ENCODE data around the gene TECPR1. TPM values are rescaled to one million over a fixed set of nuclear protein-coding genes. Genes with fewer than 3 reads are reported as not detected.

Gene TECPR1
- total RNA-seq, 1 experiment from 2014 or later, result 21.5 TPM

DNA sequence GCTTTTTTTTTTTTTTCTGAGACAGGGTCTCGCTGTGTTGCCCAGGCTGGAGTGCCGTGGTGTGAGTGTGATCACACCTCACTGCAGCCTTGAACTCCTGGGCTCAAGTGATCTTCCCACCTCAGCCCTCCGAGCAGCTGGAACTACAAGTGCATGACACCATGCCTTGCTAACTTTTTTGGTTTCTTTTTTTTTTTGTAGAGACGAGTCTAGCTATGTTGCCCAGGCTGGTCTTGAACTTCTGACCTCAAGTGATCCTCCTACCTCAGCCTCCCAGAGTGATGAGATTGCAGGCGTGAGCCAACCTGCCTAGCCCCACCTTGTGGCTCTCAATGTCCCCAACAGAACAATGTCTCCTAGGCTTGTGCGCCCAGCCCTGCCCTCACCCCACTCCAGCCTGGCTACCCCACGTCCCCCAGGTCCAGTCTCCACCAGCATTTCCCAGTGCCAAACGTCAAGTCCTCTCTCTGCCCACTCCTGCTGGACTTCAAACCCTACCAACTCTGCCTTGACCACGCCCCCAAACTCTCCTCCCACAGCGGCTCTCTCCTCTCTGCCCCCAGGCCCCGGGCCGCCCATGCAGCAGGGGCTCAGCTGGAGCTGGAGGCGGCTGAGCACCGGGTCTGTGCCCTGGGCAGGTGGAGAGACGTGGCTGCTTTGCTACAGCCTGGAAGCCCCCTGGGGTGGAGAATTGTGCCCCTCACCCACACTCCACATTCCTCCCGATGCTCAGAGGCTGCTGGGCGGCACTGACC is 21.9 kb downstream of the TECPR1 start:
- Mint-ChIP-seq H3K4me1 (no peaks in the 10 kb centered on the region), H3K9me3 (no peaks in the 10 kb centered on the region), H3K27me3 (ENCODE audit: low read depth) (no peaks in the 10 kb centered on the region), H3K4me3 (no peak overlapping the region), H3K36me3 (no peaks in the 10 kb centered on the region), H3K27ac (no peak overlapping the region; the same call in 1 of the 2 replicates)
- no peak for DNase-seq (ENCODE audit: low spot score)
- ChIA-PET POLR2A (no interaction called here), CTCF (interaction anchor here (0.7 kb wide), 1 partner anchor 714 kb away, joined by 3 read pairs; no protein-coding TSS in a partner anchor)
- peak; percentile 74 for TF ChIP-seq ZNF121 (CRISPR knock-in tag; IDR thresholded peaks at IDR 0.05)
- TF ChIP-seq ZNF423 (CRISPR knock-in tag; IDR thresholded peaks at IDR 0.05), result no peak
- TF ChIP-seq IRF2 (CRISPR knock-in tag; IDR thresholded peaks at IDR 0.05; ENCODE audit: borderline replicate concordance, low read depth), result no peak
- ATAC-seq, result peak; percentile 33

DNA sequence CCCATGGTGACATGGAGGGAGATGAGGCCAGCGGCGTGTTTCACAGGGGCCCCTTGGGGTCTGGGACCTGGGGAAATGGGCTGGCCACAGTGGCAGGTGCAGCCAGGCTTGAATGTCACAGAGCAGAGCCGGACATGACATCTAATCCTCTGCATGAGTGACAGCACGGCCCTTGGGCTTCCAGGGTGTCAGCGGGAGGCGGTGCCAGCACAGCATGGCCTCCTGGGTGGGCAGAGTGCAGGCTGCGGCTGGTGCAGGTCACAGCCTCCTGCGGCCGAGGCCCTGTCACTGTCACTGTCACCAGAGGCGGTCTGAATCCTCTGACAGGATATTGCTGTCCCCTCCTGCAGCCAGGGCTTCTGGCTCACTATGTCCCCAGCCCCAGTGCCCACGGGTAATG is 22.6 kb downstream of the TECPR1 start:
- no peak overlapping the region for H3K4me3 Mint-ChIP-seq
- no peaks in the 10 kb centered on the region for H3K36me3 Mint-ChIP-seq
- CTCF ChIA-PET, result interaction anchor here (0.7 kb wide), 1 partner anchor 713 kb away, joined by 3 read pairs; no protein-coding TSS in a partner anchor
- H3K9me3 Mint-ChIP-seq, result no peaks in the 10 kb centered on the region
- TF ChIP-seq, protein P1, sequence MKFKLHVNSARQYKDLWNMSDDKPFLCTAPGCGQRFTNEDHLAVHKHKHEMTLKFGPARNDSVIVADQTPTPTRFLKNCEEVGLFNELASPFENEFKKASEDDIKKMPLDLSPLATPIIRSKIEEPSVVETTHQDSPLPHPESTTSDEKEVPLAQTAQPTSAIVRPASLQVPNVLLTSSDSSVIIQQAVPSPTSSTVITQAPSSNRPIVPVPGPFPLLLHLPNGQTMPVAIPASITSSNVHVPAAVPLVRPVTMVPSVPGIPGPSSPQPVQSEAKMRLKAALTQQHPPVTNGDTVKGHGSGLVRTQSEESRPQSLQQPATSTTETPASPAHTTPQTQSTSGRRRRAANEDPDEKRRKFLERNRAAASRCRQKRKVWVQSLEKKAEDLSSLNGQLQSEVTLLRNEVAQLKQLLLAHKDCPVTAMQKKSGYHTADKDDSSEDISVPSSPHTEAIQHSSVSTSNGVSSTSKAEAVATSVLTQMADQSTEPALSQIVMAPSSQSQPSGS (CRISPR knock-in tag; IDR thresholded peaks at IDR 0.05; ENCODE audit: borderline replicate concordance, low read depth), result no peak
- TF ChIP-seq EMX1 (CRISPR knock-in tag; IDR thresholded peaks at IDR 0.05) (no peak), JAZF1 (CRISPR knock-in tag; IDR thresholded peaks at IDR 0.05) (no peak), SOX15 (CRISPR knock-in tag; IDR thresholded peaks at IDR 0.05) (no peak)
- TF ChIP-seq, protein P2, sequence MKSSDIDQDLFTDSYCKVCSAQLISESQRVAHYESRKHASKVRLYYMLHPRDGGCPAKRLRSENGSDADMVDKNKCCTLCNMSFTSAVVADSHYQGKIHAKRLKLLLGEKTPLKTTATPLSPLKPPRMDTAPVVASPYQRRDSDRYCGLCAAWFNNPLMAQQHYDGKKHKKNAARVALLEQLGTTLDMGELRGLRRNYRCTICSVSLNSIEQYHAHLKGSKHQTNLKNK (CRISPR knock-in tag; IDR thresholded peaks at IDR 0.05), result no peak
- POLR2A ChIA-PET, result no interaction called here
- no peak overlapping the region for H3K27ac Mint-ChIP-seq
- no peaks in the 10 kb centered on the region for H3K4me1 Mint-ChIP-seq
- no peaks in the 10 kb centered on the region for H3K27me3 Mint-ChIP-seq (ENCODE audit: low read depth)
- ATAC-seq (no peak), DNase-seq (ENCODE audit: low spot score) (no peak)

DNA sequence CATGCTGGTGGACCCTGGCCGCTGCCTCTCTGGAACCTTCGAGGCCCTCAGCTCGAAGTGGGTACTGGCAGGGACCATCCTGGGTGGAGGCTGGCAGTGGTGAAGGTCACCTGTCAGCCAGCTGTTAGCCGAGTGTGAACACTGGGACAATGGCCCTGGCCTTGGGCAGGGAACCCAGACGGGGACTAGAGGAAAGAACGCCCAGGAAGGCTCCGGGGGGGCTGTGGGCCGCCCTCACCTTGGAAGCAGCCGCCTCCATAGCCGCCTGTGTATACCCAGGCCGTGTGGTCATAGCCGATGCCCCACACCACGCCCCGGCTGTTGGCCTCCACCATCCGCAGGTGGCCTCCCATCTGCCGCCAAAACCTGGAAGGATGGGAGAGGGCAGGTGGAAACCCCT is 23.2 kb downstream of the TECPR1 start:
- H3K36me3 Mint-ChIP-seq, result no peaks in the 10 kb centered on the region
- TF ChIP-seq ZNF121 (CRISPR knock-in tag; IDR thresholded peaks at IDR 0.05) (no peak), ESRRA (CRISPR knock-in tag; IDR thresholded peaks at IDR 0.05; ENCODE audit: borderline replicate concordance) (no peak)
- TF ChIP-seq, protein P3, sequence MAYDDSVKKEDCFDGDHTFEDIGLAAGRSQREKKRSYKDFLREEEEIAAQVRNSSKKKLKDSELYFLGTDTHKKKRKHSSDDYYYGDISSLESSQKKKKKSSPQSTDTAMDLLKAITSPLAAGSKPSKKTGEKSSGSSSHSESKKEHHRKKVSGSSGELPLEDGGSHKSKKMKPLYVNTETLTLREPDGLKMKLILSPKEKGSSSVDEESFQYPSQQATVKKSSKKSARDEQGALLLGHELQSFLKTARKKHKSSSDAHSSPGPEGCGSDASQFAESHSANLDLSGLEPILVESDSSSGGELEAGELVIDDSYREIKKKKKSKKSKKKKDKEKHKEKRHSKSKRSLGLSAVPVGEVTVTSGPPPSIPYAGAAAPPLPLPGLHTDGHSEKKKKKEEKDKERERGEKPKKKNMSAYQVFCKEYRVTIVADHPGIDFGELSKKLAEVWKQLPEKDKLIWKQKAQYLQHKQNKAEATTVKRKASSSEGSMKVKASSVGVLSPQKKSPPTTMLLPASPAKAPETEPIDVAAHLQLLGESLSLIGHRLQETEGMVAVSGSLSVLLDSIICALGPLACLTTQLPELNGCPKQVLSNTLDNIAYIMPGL (CRISPR knock-in tag; IDR thresholded peaks at IDR 0.05), result no peak
- TF ChIP-seq, protein P4, sequence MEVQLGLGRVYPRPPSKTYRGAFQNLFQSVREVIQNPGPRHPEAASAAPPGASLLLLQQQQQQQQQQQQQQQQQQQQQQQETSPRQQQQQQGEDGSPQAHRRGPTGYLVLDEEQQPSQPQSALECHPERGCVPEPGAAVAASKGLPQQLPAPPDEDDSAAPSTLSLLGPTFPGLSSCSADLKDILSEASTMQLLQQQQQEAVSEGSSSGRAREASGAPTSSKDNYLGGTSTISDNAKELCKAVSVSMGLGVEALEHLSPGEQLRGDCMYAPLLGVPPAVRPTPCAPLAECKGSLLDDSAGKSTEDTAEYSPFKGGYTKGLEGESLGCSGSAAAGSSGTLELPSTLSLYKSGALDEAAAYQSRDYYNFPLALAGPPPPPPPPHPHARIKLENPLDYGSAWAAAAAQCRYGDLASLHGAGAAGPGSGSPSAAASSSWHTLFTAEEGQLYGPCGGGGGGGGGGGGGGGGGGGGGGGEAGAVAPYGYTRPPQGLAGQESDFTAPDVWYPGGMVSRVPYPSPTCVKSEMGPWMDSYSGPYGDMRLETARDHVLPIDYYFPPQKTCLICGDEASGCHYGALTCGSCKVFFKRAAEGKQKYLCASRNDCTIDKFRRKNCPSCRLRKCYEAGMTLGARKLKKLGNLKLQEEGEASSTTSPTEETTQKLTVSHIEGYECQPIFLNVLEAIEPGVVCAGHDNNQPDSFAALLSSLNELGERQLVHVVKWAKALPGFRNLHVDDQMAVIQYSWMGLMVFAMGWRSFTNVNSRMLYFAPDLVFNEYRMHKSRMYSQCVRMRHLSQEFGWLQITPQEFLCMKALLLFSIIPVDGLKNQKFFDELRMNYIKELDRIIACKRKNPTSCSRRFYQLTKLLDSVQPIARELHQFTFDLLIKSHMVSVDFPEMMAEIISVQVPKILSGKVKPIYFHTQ (CRISPR knock-in tag; IDR thresholded peaks at IDR 0.05), result no peak
- TF ChIP-seq, protein P5, sequence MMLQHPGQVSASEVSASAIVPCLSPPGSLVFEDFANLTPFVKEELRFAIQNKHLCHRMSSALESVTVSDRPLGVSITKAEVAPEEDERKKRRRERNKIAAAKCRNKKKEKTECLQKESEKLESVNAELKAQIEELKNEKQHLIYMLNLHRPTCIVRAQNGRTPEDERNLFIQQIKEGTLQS (CRISPR knock-in tag; conservative IDR thresholded peaks at IDR 0.05), result no peak
- TF ChIP-seq, protein P6, sequence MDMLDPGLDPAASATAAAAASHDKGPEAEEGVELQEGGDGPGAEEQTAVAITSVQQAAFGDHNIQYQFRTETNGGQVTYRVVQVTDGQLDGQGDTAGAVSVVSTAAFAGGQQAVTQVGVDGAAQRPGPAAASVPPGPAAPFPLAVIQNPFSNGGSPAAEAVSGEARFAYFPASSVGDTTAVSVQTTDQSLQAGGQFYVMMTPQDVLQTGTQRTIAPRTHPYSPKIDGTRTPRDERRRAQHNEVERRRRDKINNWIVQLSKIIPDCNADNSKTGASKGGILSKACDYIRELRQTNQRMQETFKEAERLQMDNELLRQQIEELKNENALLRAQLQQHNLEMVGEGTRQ (CRISPR knock-in tag; IDR thresholded peaks at IDR 0.05), result no peak
- TF ChIP-seq, protein P7, sequence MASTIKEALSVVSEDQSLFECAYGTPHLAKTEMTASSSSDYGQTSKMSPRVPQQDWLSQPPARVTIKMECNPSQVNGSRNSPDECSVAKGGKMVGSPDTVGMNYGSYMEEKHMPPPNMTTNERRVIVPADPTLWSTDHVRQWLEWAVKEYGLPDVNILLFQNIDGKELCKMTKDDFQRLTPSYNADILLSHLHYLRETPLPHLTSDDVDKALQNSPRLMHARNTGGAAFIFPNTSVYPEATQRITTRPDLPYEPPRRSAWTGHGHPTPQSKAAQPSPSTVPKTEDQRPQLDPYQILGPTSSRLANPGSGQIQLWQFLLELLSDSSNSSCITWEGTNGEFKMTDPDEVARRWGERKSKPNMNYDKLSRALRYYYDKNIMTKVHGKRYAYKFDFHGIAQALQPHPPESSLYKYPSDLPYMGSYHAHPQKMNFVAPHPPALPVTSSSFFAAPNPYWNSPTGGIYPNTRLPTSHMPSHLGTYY (CRISPR knock-in tag; IDR thresholded peaks at IDR 0.05), result no peak
- H3K27ac Mint-ChIP-seq, result no peak overlapping the region
- H3K9me3 Mint-ChIP-seq, result no peaks in the 10 kb centered on the region
- ATAC-seq, result no peak
- ChIA-PET POLR2A (no interaction called here), CTCF (no interaction called here)
- H3K4me1 Mint-ChIP-seq, result no peaks in the 10 kb centered on the region
- no peaks in the 10 kb centered on the region for H3K27me3 Mint-ChIP-seq (ENCODE audit: low read depth)
- no peak overlapping the region for H3K4me3 Mint-ChIP-seq
- DNase-seq (ENCODE audit: low spot score), result no peak
